GM08714 (cell line): ENCODE measurements around the gene EPHA4.

ENCODE experiments used
- H3K4me3 ChIP-seq: fragments of 200-500 bp; sonication (Bioruptor generic); 2 replicates; pipeline ENCODE4 v1.5.1; 2014; ENCODE audit warnings: mild to moderate bottlenecking, low read length, inconsistent platforms
- ZNF274 ChIP-seq: IDR thresholded peaks from 2 replicates; pipeline ENCODE4 v1.6.1; 2012; ENCODE audit warnings: mild to moderate bottlenecking, low read depth, low read length

EPHA4 gene

DNA sequence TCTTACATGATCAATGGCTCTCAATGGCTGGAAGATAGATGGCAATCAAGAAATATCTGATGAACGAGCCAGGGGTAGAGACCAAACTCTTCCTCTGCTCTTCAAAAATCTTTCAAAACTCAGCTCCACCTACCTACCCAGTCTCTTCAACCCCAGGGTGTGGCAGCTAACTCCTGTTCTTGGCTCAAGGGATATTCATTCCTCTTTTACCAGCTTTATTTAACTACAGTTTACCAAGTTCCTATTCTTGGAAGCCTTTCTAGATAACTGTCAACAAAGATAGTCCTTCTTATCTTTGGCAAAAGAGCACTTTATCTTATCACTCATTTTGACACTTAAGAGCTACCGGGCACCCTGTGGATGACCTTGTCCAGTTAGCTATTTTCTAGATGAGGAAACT, 36.3 kb downstream of the EPHA4 start:
- no peak for TF ChIP-seq ZNF274

DNA sequence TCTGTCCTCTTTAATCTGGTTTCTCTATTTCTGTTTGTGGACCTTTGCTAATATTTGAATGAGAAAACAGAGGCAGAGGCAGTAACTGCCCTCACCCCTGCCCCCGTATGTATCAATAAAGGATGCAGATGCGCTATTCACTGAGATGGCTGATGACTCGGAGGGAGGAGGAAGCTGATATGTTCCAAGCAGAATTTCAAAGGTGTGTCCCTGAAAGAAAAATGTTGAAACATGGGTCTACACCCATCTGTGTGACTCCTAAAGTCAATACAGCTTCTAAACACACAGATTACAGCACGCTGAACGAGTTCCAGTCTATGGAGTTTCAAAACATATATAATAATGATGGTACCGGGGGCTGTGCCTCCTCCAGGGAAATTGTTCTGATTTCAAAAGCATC, 38.8 kb downstream of the EPHA4 start:
- TF ChIP-seq ZNF274, result no peak
- no peak overlapping the region for H3K4me3 ChIP-seq

More for the DNA sequence above, 36.3 kb downstream of the EPHA4 start:
- H3K4me3 ChIP-seq, result no peak overlapping the region

DNA sequence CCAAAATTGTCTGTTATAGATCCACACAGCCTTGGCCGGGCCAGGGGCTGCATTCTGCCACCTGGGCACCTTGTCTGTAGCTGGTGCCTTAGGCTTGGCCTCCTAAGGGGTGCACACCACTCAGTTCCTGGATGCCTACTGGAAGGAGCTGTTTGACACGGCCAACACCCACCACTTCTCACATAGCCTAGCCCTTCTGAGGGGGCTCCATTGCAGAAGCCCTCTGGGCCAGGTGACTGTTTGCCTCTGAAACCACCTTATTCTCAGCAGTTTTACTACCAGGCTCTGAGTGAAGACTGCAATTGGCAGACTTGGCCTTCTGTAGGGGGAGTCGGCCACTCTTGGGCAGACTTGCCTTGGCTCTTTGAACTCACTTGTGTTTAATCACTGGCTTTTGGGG, 39.5 kb downstream of the EPHA4 start:
- no peak for TF ChIP-seq ZNF274
- H3K4me3 ChIP-seq, result no peak overlapping the region

DNA sequence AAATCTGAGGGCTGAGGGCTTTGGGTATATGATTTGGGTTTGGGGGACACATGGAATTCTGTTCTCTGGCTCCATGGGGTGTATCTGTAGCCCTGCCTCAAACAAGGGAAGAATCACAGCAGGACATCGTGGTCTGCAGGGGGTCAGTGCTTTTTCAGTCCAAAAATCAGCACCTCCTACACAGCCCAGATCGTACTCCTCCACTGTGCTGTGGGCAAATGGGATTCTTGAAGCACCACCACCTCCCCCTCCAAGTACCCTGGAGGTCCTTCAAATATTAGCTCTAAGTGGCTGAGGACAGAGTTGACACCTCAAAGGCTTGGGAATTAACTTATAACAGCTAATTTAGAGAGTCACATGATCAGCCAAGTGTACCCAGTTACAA, 41.5 kb downstream of the EPHA4 start:
- no peak overlapping the region for H3K4me3 ChIP-seq
- no peak for TF ChIP-seq ZNF274

DNA sequence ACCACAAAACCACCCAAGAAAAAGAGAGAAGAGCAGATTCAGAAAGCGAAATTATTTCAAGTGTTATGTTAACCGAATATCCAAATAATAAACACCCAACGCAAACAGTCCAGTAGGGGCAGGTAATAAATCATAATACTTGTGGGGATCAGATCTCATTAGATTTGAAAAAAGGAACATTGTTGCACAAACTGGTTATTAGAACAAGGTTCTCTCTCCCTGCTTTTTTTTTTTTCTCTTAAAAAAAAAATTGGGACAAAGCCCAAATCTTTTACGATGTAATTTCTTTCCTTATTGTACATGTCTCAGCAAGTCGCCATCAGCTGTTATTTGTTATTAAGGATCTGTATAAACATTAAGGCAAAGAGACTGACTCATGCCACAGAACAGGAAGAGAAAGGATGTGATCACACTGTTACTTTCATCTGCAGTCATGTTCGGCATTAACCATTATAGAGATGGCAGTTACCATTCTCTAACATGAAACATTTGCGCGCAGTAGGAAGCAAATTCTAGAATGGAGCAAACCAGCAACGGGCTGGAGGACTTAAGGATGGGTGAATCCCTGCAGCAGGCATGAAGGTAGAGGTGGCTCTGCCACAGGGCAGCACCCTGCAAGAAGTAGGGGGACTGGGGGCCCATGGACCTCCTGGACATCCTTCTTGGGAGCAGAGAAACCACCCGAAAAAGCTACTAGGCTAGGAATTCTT, 42.0 kb downstream of the EPHA4 start:
- no peak overlapping the region for H3K4me3 ChIP-seq
- no peak for TF ChIP-seq ZNF274

DNA sequence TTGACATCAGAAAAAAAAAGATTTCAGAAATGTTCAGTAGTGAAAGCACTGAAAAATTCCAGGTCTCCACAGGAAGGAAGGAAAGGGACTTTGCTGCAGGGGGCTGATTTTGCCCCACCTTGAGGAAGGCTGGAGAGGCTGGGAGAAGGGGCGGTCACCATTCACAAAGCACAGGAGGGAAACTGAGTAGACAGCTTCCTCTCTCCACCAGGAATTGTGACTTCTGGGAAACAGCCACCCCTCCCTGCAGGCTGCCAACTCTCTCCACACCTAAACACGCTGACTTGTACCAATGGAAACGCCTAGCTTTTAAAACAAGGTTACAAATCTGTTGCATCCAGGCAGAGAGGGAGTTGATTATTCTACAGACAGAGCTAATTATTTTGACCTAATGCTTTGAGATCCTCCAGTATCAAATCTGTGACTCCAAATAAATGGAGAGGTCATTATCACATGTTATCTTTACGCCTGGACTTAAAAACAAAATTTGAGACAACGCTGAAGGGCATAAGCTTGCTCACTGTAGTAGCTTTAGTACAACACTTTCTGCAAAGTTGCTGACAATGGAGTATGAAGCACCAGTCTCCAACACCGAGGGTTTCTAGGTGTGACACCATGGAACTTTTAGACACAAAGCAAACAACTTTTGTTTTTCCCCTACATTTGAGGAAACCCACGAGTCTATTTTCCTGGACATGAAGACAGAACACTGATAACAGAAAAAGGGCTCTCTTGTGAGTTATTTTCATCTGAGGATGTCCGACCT, 42.7 kb downstream of the EPHA4 start:
- no peak overlapping the region for H3K4me3 ChIP-seq
- TF ChIP-seq ZNF274, result no peak

DNA sequence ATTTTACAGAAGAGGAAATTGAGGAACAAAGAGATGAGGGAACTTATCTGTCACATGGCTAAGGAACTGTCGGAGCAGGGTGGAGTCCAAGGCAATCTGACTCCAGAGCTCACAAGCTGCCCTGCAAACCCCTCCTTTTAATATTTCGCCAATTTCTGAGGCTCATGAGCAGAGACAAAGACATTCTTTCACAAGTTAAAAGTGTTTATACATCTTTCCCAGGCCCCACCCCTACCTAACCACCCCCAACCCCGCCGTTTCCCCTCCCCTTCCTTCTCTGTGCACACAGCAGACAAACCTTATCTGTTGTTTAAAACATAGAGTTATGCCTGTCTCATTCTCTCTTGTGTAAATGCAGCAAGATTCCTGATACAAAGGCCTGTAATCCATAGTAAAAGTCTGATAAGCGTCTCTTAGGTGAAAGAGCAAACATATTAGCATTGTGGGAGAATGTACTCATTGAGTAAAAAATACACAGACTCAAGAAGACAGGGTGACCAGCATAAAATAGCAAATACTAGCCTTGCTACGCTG, 44.3 kb downstream of the EPHA4 start:
- H3K4me3 ChIP-seq, result no peak overlapping the region
- no peak for TF ChIP-seq ZNF274

DNA sequence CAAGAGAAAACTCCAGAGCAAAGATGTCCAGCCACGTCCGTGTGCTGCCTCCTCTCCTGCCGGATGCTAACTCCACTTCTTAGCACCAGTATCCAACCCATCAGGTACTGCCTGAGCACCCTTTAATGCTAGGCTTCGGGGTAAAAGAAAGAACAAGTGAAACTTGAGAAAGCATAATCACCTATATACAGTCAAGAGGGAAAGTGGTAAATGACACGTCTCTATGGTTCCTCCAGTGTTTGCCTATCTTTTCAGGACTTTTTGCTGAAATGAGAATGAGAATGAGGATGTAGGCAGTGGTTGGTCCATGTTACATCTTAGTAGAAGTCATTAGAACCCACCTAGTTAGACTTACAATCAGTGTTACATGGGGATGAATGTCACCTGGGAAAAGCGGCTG, 47.9 kb downstream of the EPHA4 start:
- TF ChIP-seq ZNF274, result no peak
- no peak overlapping the region for H3K4me3 ChIP-seq

DNA sequence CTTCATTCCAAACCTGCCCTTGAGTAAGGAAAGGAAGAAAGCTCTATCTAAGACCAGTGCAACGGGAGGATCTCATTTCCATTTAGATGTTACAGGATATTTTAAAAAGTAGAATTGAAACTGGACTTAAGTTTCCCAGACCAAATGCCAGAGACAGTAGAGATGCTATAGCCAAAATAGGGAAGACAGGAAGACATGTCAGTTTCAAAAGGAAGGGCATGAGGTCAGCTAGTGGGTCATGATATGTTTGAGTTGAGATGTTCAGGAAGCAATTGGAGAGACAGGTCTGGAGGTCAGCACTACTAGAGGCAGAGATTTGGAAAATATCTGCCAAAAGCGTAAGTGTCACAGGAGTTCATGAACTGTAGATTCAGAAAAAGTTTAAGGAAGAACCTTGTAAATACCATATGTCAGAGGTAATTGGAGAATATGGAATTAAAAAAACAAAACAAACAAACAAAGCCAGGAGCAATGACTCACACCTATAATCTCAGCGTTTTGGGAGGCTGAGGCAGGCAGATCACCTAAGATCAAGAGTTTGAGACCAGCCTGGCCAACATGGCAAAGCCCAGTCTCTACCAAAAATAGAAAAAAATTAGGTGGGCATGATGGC, 50.8 kb downstream of the EPHA4 start:
- H3K4me3 ChIP-seq, result no peak overlapping the region
- no peak for TF ChIP-seq ZNF274

DNA sequence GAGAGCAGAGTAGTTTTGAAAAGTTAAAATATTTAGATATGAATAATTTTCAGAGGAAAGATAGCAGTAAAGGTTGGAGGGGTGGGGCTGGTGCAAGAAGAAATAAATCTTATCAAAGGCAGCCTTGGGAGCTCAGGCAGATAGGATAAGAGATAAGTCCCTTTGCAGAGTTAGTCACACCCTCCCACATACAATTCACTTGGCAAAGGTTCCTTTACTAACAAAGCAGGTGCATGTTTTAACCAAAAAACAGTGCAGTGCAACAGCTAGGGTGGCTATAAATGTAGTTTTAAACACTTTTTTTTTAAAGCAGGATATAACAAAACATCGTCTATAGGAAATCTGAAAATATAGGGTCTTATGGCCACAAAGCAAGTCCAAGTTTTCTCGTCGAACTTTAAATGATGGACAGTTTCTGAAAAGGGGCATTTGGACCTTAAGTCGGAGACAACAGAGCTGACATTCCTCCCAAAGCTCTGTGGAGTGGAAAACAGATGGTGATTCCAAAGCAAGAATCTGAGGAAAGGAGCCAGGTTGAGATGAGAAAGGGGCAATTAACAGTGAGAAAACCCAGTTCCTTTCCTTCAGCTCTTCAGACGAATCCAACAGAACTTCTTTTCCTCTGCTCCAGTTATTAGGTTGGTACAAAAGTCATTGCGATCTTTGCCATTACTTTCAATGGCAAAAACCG, 53.0 kb downstream of the EPHA4 start:
- no peak overlapping the region for H3K4me3 ChIP-seq
- TF ChIP-seq ZNF274, result no peak

DNA sequence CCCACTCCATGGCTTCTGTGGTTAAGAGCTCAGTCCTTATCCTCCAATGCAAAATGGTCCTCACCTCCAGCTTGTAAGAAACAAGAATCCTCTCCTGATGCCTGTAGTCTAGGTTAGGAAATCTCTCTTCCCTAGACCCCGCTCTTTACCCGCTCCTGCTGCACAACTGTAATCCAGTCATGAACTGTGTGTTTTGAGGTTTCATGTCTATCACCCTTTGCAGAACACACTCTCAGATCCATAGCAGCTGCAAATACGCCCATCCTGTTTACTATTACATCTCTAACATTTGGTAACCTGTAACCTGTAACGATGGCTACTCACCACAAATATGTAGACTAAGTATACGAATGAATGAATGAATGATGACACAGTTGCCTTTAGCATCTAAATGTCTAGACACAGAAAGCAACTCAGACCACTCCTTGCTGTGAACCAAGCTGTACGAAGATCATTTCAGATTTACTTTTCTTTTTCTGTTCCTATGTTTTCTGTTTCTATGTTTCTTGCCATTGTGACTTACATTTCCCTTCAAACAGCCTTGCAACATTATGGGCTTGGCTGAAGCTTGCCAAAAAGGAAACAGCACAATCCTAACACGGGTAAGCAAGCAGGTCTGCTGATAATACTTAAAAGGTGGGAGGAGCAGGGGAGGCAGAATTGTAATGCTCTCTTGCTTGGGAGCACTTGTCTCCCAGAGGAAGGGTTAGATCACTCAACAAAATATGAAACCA, 53.7 kb downstream of the EPHA4 start:
- no peak for TF ChIP-seq ZNF274
- peak overlapping the region; percentile 39; the same call in 1 of the 2 replicates for H3K4me3 ChIP-seq

DNA sequence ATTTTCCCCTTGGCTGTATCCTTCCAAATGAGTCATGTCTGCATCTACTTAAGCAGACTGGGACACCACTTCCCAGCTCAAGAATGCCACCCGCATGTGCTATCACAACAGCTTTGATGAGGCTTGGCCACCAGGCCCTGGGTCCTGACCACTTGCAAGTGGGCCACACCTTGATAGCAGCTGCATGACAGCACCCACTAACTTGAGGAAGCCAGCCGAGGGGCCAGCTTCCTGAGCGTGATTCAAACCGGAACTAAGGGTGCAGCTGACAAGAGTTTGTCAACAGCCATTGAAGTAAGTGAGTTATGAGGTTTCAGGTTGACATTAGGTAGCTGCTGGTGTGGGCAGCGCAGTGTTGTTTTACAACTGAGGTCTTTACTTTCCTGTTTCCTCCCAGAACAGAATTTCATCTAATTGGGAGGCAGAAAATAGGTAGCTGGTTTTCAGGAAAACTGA, 54.4 kb downstream of the EPHA4 start:
- no peak for TF ChIP-seq ZNF274
- H3K4me3 ChIP-seq, result peak overlapping the region; percentile 39; the same call in 1 of the 2 replicates

DNA sequence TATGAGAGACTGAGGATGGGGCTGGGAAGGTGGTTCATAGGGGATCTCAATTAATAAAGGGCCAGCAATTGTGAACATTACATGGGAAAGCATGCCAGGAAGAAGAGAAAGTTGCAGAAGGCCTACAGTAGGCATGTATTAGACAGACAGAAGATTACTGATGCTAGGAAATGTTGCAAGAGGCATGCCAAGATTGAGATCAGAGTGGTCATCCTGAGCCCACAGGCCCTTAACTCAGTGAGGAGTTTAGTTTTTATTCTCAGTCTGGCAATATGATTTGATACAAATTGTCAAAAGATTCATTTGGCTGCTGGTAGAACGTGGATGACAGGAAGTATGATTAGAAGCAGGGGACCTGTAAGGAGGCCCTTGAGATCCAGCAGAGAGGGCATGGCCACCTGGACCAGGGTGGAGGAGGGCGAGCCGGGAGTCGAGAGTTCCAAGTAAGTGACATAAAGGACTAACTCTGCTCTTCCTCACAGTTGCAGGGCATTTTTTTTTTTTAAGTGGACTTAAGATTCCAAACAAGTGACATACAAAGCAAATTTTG, 54.9 kb downstream of the EPHA4 start:
- no peak for TF ChIP-seq ZNF274
- no peak overlapping the region for H3K4me3 ChIP-seq
